Fibroblast of the aortic adventitia (primary cell): Measurements from ENCODE around the gene DIO3. TPM values are rescaled to one million over a fixed set of nuclear protein-coding genes. Genes with fewer than 3 reads are reported as not detected.

Experiments
- DNase-seq: peaks from one replicate; pipeline ENCODE4 v3.0.0-alpha.2; 2010; ENCODE audit warnings: low read depth
- H3K4me3 ChIP-seq: 2 replicates; pipeline ENCODE4 v1.5.1; 2011; ENCODE audit warnings: low read depth, mild to moderate bottlenecking, control low read depth, low read length, moderate library complexity
- total RNA-seq: library from RNA; depleted of rRNA; stranded (reverse); fragments of >200 nt; gene quantifications from 2 replicates; pipeline ENCODE4 v1.2.3, GENCODE V29; 2012; ENCODE audit warnings: low replicate concordance
- TF ChIP-seq, protein P1 (sequence below): IDR thresholded peaks from 2 replicates; pipeline ENCODE4 v1.5.1; 2011; ENCODE audit warnings: mild to moderate bottlenecking, low read length, control low read depth, inconsistent platforms; ENCODE audit not compliant: insufficient read depth

The DIO3 gene
- total RNA-seq, 1 donor: not detected

GRCh38 chr14:101540481-101541462 is 20.5 kb upstream of the DIO3 start:
- TF ChIP-seq, protein P1, sequence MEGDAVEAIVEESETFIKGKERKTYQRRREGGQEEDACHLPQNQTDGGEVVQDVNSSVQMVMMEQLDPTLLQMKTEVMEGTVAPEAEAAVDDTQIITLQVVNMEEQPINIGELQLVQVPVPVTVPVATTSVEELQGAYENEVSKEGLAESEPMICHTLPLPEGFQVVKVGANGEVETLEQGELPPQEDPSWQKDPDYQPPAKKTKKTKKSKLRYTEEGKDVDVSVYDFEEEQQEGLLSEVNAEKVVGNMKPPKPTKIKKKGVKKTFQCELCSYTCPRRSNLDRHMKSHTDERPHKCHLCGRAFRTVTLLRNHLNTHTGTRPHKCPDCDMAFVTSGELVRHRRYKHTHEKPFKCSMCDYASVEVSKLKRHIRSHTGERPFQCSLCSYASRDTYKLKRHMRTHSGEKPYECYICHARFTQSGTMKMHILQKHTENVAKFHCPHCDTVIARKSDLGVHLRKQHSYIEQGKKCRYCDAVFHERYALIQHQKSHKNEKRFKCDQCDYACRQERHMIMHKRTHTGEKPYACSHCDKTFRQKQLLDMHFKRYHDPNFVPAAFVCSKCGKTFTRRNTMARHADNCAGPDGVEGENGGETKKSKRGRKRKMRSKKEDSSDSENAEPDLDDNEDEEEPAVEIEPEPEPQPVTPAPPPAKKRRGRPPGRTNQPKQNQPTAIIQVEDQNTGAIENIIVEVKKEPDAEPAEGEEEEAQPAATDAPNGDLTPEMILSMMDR: no peak
- DNase-seq: no peak
- H3K4me3 ChIP-seq: no peak overlapping the region

GRCh38 chr14:101542391-101542790 is 18.9 kb upstream of the DIO3 start:
- TF ChIP-seq, protein P1: no peak
- no peak for DNase-seq
- no peak overlapping the region for H3K4me3 ChIP-seq

GRCh38 chr14:101543814-101544213 is 17.5 kb upstream of the DIO3 start:
- TF ChIP-seq, protein P1: no peak
- H3K4me3 ChIP-seq: no peak overlapping the region
- no peak for DNase-seq

DNA sequence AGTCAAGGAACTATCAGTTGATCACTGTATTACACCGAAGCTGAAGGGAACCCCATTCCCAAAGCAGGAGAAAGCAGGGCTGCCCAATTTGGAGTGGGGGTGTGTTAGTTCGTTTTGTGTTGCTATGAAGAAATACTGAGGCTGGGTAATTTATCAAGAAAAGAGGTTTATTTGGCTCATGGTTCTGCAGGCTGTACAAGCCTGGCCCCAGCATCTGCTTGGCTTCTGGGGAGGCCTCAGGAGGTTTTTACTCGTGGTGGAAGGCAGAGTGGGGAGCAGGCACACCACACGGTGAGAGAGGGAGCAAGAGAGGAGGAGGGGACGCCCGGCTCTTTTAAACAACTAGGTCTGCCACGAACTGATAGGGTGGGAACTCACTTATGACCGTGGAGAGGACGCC is 16.7 kb upstream of the DIO3 start:
- TF ChIP-seq, protein P1: no peak
- H3K4me3 ChIP-seq: no peak overlapping the region
- DNase-seq: no peak

DNA sequence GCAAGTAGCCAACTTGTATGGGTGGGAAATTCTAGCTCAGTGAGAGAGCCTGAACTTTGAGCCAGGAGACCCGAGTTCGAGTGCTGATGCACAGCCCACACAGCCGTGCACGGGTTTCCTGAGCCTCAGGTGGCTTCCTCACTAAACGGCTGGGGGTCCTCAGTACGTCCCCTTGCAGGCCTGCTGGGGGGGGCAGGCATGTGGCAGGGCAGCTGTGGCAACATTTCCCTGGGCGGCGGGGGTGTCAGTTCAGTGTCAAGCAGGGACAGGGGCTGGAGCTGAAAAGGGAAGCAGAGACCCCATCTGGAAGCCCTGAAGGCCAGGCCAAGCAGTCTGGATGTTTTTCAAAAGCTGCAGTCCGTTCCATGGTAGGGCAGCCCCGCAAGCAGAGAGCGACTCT is 14.6 kb upstream of the DIO3 start:
- no peak overlapping the region for H3K4me3 ChIP-seq
- TF ChIP-seq, protein P1: no peak
- no peak for DNase-seq

- no peak overlapping the region for H3K4me3 ChIP-seq
- TF ChIP-seq, protein P1: no peak
- no peak for DNase-seq
Observed at GRCh38 chr14:101547107-101547738, 14.1 kb upstream of the DIO3 start.
